ENCODE measurements around the gene MCM9. TPM values are rescaled to one million over a fixed set of nuclear protein-coding genes. Genes with fewer than 3 reads are reported as not detected.
A peak's percentile ranks its signal among the peaks of the same experiment; 100 is the strongest.

Gene MCM9
- total and polyA plus RNA-seq, 2 of the 13 experiments (the other 11 are each of a cell fraction or from before 2014, with no cell fraction given) = 3.8 to 17.2 TPM

- no peak for TF ChIP-seq CBX2 (IDR thresholded peaks at IDR 0.05; ENCODE audit: low read depth, low read length)
- TF ChIP-seq CBX2 (CRISPR knock-in tag; IDR thresholded peaks at IDR 0.05; ENCODE audit: low read depth) = no peak
- TF ChIP-seq, protein P1, sequence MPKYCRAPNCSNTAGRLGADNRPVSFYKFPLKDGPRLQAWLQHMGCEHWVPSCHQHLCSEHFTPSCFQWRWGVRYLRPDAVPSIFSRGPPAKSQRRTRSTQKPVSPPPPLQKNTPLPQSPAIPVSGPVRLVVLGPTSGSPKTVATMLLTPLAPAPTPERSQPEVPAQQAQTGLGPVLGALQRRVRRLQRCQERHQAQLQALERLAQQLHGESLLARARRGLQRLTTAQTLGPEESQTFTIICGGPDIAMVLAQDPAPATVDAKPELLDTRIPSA (CRISPR knock-in tag; IDR thresholded peaks at IDR 0.05; ENCODE audit: borderline replicate concordance) = no peak
- no peak for TF ChIP-seq MAFG (CRISPR knock-in tag; IDR thresholded peaks at IDR 0.05)
- TF ChIP-seq ZNF773 (CRISPR knock-in tag; IDR thresholded peaks at IDR 0.05; ENCODE audit: borderline replicate concordance) = no peak
- 0 out of 2 replicates have a peak, but pooled peaks have one; percentile 9 for TF ChIP-seq ZNF3 (CRISPR knock-in tag; IDR thresholded peaks at IDR 0.05)
- TF ChIP-seq ZHX2 (IDR thresholded peaks at IDR 0.05; ENCODE audit: low read depth) = no peak
- TF ChIP-seq ZHX2 (CRISPR knock-in tag; IDR thresholded peaks at IDR 0.05; ENCODE audit: borderline replicate concordance) = no peak
- TF ChIP-seq TFDP2 (CRISPR knock-in tag; IDR thresholded peaks at IDR 0.05) = no peak
- TF ChIP-seq MAFK (conservative IDR thresholded peaks at IDR 0.05 in 1 of 2, IDR thresholded peaks at IDR 0.05 in 1 of 2; ENCODE audit: low read length in 2 of 2) = no peak
- TF ChIP-seq ARNT (IDR thresholded peaks at IDR 0.05) = no peak
- 0 out of 2 replicates have a peak, but pooled peaks have one; percentile 4 for TF ChIP-seq HMG20A (CRISPR knock-in tag; IDR thresholded peaks at IDR 0.05; ENCODE audit: borderline replicate concordance)
- TF ChIP-seq ZSCAN21 (CRISPR knock-in tag; IDR thresholded peaks at IDR 0.05; ENCODE audit: borderline replicate concordance) = 0 out of 2 replicates have a peak, but pooled peaks have one; percentile 6
- no peak for TF ChIP-seq DPF2 (CRISPR knock-in tag; IDR thresholded peaks at IDR 0.05; ENCODE audit: borderline replicate concordance, low read depth)
- TF ChIP-seq ZNF124 (CRISPR knock-in tag; IDR thresholded peaks at IDR 0.05) = no peak
- TF ChIP-seq, protein P2, sequence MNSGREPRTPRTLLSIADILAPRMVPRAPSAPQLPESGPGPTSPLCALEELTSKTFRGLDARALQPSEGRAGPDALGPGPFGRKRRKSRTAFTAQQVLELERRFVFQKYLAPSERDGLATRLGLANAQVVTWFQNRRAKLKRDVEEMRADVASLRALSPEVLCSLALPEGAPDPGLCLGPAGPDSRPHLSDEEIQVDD (CRISPR knock-in tag; IDR thresholded peaks at IDR 0.05; ENCODE audit: borderline replicate concordance) = no peak
- no peak for TF ChIP-seq ZNF672 (CRISPR knock-in tag; IDR thresholded peaks at IDR 0.05)
- TF ChIP-seq NFE2L2 (IDR thresholded peaks at IDR 0.05; ENCODE audit: low read length) = no peak
- no peak for TF ChIP-seq ZNF367 (CRISPR knock-in tag; IDR thresholded peaks at IDR 0.05; ENCODE audit: borderline replicate concordance)
- TF ChIP-seq ZNF570 (CRISPR knock-in tag; IDR thresholded peaks at IDR 0.05; ENCODE audit: borderline replicate concordance) = no peak
- TF ChIP-seq TBX2 (CRISPR knock-in tag; IDR thresholded peaks at IDR 0.05; ENCODE audit: borderline replicate concordance) = no peak
- no peak for TF ChIP-seq RBFOX2 (IDR thresholded peaks at IDR 0.05; ENCODE audit: low read depth, low read length)
- TF ChIP-seq TOE1 (CRISPR knock-in tag; IDR thresholded peaks at IDR 0.05) = peak; percentile 56; the same call in 1 of the 2 replicates
Measured at GRCh38 chr6:118893064-118893806, 41.7 kb downstream of the MCM9 start (continued).
